ENCODE measurements around the gene ACP3.

ACP3 gene

GRCh38 chr3:132332508-132332907, 15.3 kb downstream of the ACP3 start:
- no peak overlapping the region for H3K4me3 ChIP-seq (ENCODE audit: low read depth, low read length)
- no peak for TF ChIP-seq CTCF (conservative IDR thresholded peaks at IDR 0.05; ENCODE audit: low read depth, low read length)
- DNase-seq (ENCODE audit: low read depth): no peak

GRCh38 chr3:132341746-132342145, 24.5 kb downstream of the ACP3 start:
- no peak for TF ChIP-seq CTCF (conservative IDR thresholded peaks at IDR 0.05; ENCODE audit: low read depth, low read length)
- no peak overlapping the region for H3K4me3 ChIP-seq (ENCODE audit: low read depth, low read length)
- DNase-seq (ENCODE audit: low read depth): no peak

- peak; percentile 36 for DNase-seq (ENCODE audit: low read depth)
- no peak overlapping the region for H3K4me3 ChIP-seq (ENCODE audit: low read depth, low read length)
- TF ChIP-seq CTCF (conservative IDR thresholded peaks at IDR 0.05; ENCODE audit: low read depth, low read length): peak; percentile 37
These were observed 25.0 kb downstream of the ACP3 start for GRCh38 chr3:132342183-132342582.

GRCh38 chr3:132342610-132343009, 25.4 kb downstream of the ACP3 start:
- DNase-seq (ENCODE audit: low read depth): no peak
- no peak for TF ChIP-seq CTCF (conservative IDR thresholded peaks at IDR 0.05; ENCODE audit: low read depth, low read length)
- no peak overlapping the region for H3K4me3 ChIP-seq (ENCODE audit: low read depth, low read length)

GRCh38 chr3:132343018-132343612, 25.9 kb downstream of the ACP3 start:
- TF ChIP-seq CTCF (conservative IDR thresholded peaks at IDR 0.05; ENCODE audit: low read depth, low read length): peak; percentile 89
- H3K4me3 ChIP-seq (ENCODE audit: low read depth, low read length): no peak overlapping the region
- DNase-seq (ENCODE audit: low read depth): peak; percentile 85

- DNase-seq (ENCODE audit: low read depth): peak; percentile 22
- no peak for TF ChIP-seq CTCF (conservative IDR thresholded peaks at IDR 0.05; ENCODE audit: low read depth, low read length)
- no peak overlapping the region for H3K4me3 ChIP-seq (ENCODE audit: low read depth, low read length)
These were observed 27.6 kb downstream of the ACP3 start for GRCh38 chr3:132344666-132345280.

Data from choroid plexus epithelial cell (primary cell).